AG04449 (cell line): ENCODE data around the gene RHOA.

Source experiments
- CTCF ChIA-PET: fragments of 350-600 bp; formaldehyde crosslinking; extraction: SDS; loops from one replicate; lab custom pipeline; 2021; ENCODE audit warnings: antibody characterized with exemption; lab: Yijun Ruan, JAX
- POLR2A ChIA-PET: fragments of 400-600, 350-600 bp; formaldehyde crosslinking; extraction: SDS; loops from one replicate; lab custom pipeline; 2020; ENCODE audit warnings: antibody characterized with exemption, inconsistent platforms; lab: Yijun Ruan, JAX
- DNase-seq: peaks from one replicate; pipeline ENCODE4 v3.0.0-alpha.2; 2010; ENCODE audit warnings: low read depth, low spot score
- H3K4me3 ChIP-seq: 2 replicates; pipeline ENCODE4 v1.5.1; 2011; ENCODE audit warnings: low read depth, mild to moderate bottlenecking, control low read depth, low read length
- CTCF ChIP-seq: IDR thresholded peaks from one replicate; pipeline ENCODE4 v1.5.1; 2011; ENCODE audit warnings: mild to moderate bottlenecking, moderate library complexity, low read length, control low read depth, inconsistent platforms; ENCODE audit not compliant: insufficient read depth; ENCODE audit errors: missing control alignments

Gene RHOA

GRCh38 chr3:49343163-49343562 is 68.6 kb downstream of the RHOA start:
- ChIA-PET POLR2A (no interaction called here), CTCF (interaction anchor here (0.7 to 2.2 kb wide), 4 partner anchors 10 to 105 kb away, joined by 3 to 15 read pairs (median 5); no protein-coding TSS in a partner anchor)
- DNase-seq: no peak
- TF ChIP-seq CTCF: no peak
- no peak overlapping the region for H3K4me3 ChIP-seq

DNA sequence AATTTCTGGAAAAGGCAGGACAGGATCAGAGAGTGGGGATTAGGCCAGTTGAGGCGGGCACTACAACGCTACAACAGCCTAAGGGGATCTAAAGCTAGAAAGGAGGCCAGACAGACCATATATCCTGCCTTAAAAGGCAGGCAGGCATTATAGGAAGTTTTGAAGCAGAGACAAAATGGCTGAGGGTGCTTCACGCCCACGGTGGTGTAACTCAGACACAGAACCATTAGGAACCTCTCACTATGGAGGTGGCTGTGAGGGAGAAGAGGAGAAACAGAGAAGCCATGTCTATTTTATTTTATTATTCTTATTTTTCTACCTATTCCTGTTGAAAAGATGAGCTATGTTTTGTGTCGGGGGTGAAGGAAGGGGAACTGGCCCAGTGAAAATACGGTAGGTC is 69.8 kb downstream of the RHOA start:
- POLR2A ChIA-PET: interaction anchor here (0.6 kb wide), 1 partner anchor 16 kb away, joined by 3 read pairs; no protein-coding TSS in a partner anchor
- CTCF ChIA-PET: interaction anchor here (0.8 to 2.2 kb wide), 4 partner anchors 17 to 108 kb away, joined by 3 to 15 read pairs (median 3); partner anchors contain the start of gene GPX1
- DNase-seq: no peak
- TF ChIP-seq CTCF: no peak
- H3K4me3 ChIP-seq: no peak overlapping the region

- ChIA-PET POLR2A (interaction anchor here (0.6 to 3.3 kb wide), 12 partner anchors 10 to 231 kb away, joined by 3 to 22 read pairs (median 6); partner anchors contain the start of genes DAG1, GPX1, KLHDC8B and RHOA), CTCF (interaction anchor here (0.6 to 3.8 kb wide), 27 partner anchors 9 to 172 kb away, joined by 3 to 88 read pairs (median 5); partner anchors contain the start of genes DAG1, KLHDC8B, NICN1 and RHOA)
- no peak for DNase-seq
- TF ChIP-seq CTCF: peak; percentile 68
- peak within 1 kb of the TSS; percentile 84 for H3K4me3 ChIP-seq
Observed at GRCh38 chr3:49339941-49340800, 71.6 kb downstream of the RHOA start, which contains the start of gene USP4. Gene USP4 (minus strand): TSS chr3:49340053. CDS start chr3:49340024, 29 bp downstream.

GRCh38 chr3:49339581-49339940 is 72.2 kb downstream of the RHOA start:
- no peak for DNase-seq
- TF ChIP-seq CTCF: no peak
- peak overlapping the region; percentile 84 for H3K4me3 ChIP-seq
- CTCF ChIA-PET: interaction anchor here (0.7 to 3.8 kb wide), 25 partner anchors 9 to 169 kb away, joined by 3 to 88 read pairs (median 6); partner anchors contain the start of genes KLHDC8B, NICN1 and RHOA
- POLR2A ChIA-PET: interaction anchor here (1.1 to 3.3 kb wide), 11 partner anchors 9 to 168 kb away, joined by 3 to 22 read pairs (median 6); partner anchors contain the start of genes DAG1, GPX1, KLHDC8B and RHOA

DNA sequence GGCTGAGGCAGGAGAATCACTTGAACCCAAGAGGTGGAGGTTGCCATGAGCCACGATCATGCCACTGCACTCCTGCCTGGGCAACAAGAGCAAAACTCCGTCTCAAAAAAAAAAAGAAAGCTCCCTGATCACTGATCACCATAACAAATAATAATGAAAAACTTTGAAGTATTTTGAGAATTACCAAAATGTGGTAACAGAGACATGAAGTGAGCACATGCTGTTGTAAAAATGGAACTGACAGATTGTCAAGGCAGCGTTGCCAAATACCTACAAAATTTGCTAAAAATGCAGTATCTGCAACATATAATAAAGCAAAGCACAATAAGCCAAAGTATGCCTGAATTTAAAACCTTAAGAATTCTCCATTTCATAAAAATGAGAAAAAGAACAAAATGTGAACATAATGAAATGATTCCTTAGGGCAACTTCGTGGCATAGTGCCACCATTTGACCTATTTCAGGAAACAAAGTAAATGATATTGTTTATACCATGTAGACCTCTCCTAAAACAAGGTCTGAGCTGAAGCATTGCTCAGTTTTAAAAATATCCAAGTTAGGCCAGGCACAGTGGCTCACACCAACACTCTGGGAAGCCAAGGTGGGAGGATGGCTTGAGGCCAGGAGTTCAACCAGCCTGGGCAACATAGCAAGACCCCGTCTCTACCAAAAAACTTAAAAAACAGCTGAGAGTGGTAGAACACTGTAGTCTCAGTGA is 77.7 kb downstream of the RHOA start:
- no peak for TF ChIP-seq CTCF
- no peak overlapping the region for H3K4me3 ChIP-seq
- ChIA-PET POLR2A (no interaction called here), CTCF (interaction anchor here (1.2 to 1.7 kb wide), 2 partner anchors 9 to 115 kb away, joined by 4 read pairs; no protein-coding TSS in a partner anchor)
- no peak for DNase-seq
